Ishikawa (cell line): Measurements from ENCODE around the gene VAPB.

ENCODE experiments used
- CREB1 ChIP-seq: IDR thresholded peaks from 2 replicates; pipeline ENCODE4 v1.6.1; 2012; ENCODE audit warnings: low read depth
- EGR1 ChIP-seq: IDR thresholded peaks from 2 replicates; pipeline ENCODE4 v1.6.1; 2012
- EP300 ChIP-seq: IDR thresholded peaks from 2 replicates; pipeline ENCODE4 v1.6.1; 2012; ENCODE audit warnings: borderline replicate concordance
- MAX ChIP-seq: IDR thresholded peaks from 2 replicates; pipeline ENCODE4 v1.6.1; 2012
- NFIC ChIP-seq: IDR thresholded peaks from 2 replicates; pipeline ENCODE4 v1.6.1; 2012
- RAD21 ChIP-seq: IDR thresholded peaks from 2 replicates; pipeline ENCODE4 v1.6.1; 2012; ENCODE audit warnings: low read depth
- REST ChIP-seq: IDR thresholded peaks from 2 replicates; pipeline ENCODE4 v1.6.1; 2012; ENCODE audit warnings: low read depth, mild to moderate bottlenecking
- TAF1 ChIP-seq: IDR thresholded peaks from 2 replicates; pipeline ENCODE4 v1.6.1; 2012; ENCODE audit warnings: low read depth, mild to moderate bottlenecking
- TCF12 ChIP-seq: IDR thresholded peaks from 2 replicates; pipeline ENCODE4 v1.6.1; 2012; ENCODE audit warnings: low read depth
- USF1 ChIP-seq: IDR thresholded peaks from 2 replicates; pipeline ENCODE4 v1.6.1; 2012
- YY1 ChIP-seq: IDR thresholded peaks from 2 replicates; pipeline ENCODE4 v1.6.1; 2012; ENCODE audit warnings: low read depth
- ZBTB7A ChIP-seq: IDR thresholded peaks from 2 replicates; pipeline ENCODE4 v1.6.1; 2012; ENCODE audit warnings: low read depth

- TF ChIP-seq ZBTB7A (no peak), EGR1 (no peak), EP300 (no peak), TCF12 (no peak), REST (no peak), MAX (no peak), USF1 (no peak), YY1 (no peak), RAD21 (no peak), TAF1 (no peak), CREB1 (no peak), NFIC (no peak)
Measured at GRCh38 chr20:58453391-58453790, 64.4 kb downstream of the VAPB start.
